Measurements from ENCODE around the gene AGAP3. TPM values are rescaled to one million over a fixed set of nuclear protein-coding genes. Genes with fewer than 3 reads are reported as not detected.

AGAP3 gene
- polyA plus RNA-seq, 1 of the 3 experiments (the other 2 are of a cell fraction) = 126 TPM

- Histone ChIP-seq H3K9ac (no peak overlapping the region), H4K20me1 (ENCODE audit: insufficient read depth) (peaks cover 24% of the 10 kb centered on the region)
Observed at GRCh38 chr7:151126491-151127137, 40.3 kb downstream of the AGAP3 start.

GRCh38 chr7:151128144-151128543, 41.9 kb downstream of the AGAP3 start:
- Histone ChIP-seq H3K4me2 (no peak overlapping the region), H3K9me2 (no peaks in the 10 kb centered on the region), H3K9me3 (no peaks in the 10 kb centered on the region), H3F3A (replicated peaks; ENCODE audit: insufficient read depth) (peaks cover 4% of the 10 kb centered on the region), H4K20me1 (ENCODE audit: insufficient read depth) (peaks cover 24% of the 10 kb centered on the region), H3K9ac (no peak overlapping the region), H2AFZ (ENCODE audit: low read depth) (no peak overlapping the region), H3K36me3 (replicated peaks in 1 of 2; ENCODE audit: control insufficient read depth in 1 of 2, insufficient read depth in 2 of 2, low read length in 1 of 2) (peaks cover 33 to 85% of the 10 kb centered on the region in 2 experiments), H3K4me1 (ENCODE audit: control insufficient read depth in 1 of 2, insufficient read depth in 2 of 2, low read depth in 1 of 2, low read length in 1 of 2) (peaks cover 0 to 34% of the 10 kb centered on the region in 2 experiments; a peak in 1 of 4 replicates), H3K79me2 (ENCODE audit: insufficient read depth) (peaks cover 18% of the 10 kb centered on the region; the same call in 1 of the 2 replicates), H3K27me3 (ENCODE audit: insufficient read depth) (no peaks in the 10 kb centered on the region), H3K4me3 (ENCODE audit: low read depth in 2 of 2, low read length in 1 of 2) (no peak overlapping the region), H3K27ac (ENCODE audit: low read depth in 2 of 2, low read length in 1 of 2) (no peak overlapping the region)
- CTCF ChIA-PET = interaction anchor here (1.3 to 18.0 kb wide), 7 partner anchors 8 to 116 kb away, joined by 3 to 243 read pairs (median 13); partner anchors contain the start of gene GBX1
- POLR2A ChIA-PET = no interaction called here
- no peak for DNase-seq
- 92% methylated on average over 11 of the region's 14 CpGs for WGBS (ENCODE audit: low lambda C conversion rate)
- TF ChIP-seq RAD21 (IDR thresholded peaks at IDR 0.05; ENCODE audit: low read length) (no peak), FOXM1 (IDR thresholded peaks at IDR 0.05; ENCODE audit: low read depth) (no peak), FOSL2 (IDR thresholded peaks at IDR 0.05; ENCODE audit: borderline replicate concordance, low read depth) (no peak), YY1 (IDR thresholded peaks at IDR 0.05; ENCODE audit: low read depth) (no peak), USF2 (IDR thresholded peaks at IDR 0.05; ENCODE audit: borderline replicate concordance, low read depth, low read length) (no peak), MXI1 (IDR thresholded peaks at IDR 0.05; ENCODE audit: low read depth, low read length) (no peak), CHD2 (IDR thresholded peaks at IDR 0.05; ENCODE audit: low read length, partially characterized antibody) (no peak), SIN3A (IDR thresholded peaks at IDR 0.05; ENCODE audit: borderline replicate concordance, low read depth, low read length) (no peak), TCF12 (IDR thresholded peaks at IDR 0.05) (no peak), SMC3 (IDR thresholded peaks at IDR 0.05; ENCODE audit: low read depth, low read length) (no peak), TEAD4 (IDR thresholded peaks at IDR 0.05; ENCODE audit: borderline replicate concordance, insufficient read depth) (no peak), ELF1 (IDR thresholded peaks at IDR 0.05) (no peak), RCOR1 (IDR thresholded peaks at IDR 0.05; ENCODE audit: low read length) (no peak), NRF1 (IDR thresholded peaks at IDR 0.05; ENCODE audit: low read depth, low read length) (no peak)

More at GRCh38 chr7:151126491-151127137, 40.3 kb downstream of the AGAP3 start:
- no peak overlapping the region for H3K4me2 ChIP-seq
- no peaks in the 10 kb centered on the region for H3K27me3 ChIP-seq (ENCODE audit: insufficient read depth)
- CTCF ChIA-PET = interaction anchor here (1.1 to 18.0 kb wide), 5 partner anchors 16 to 118 kb away, joined by 4 to 243 read pairs (median 13); partner anchors contain the start of gene GBX1
- peaks cover 18% of the 10 kb centered on the region; the same call in 1 of the 2 replicates for H3K79me2 ChIP-seq (ENCODE audit: insufficient read depth)
- H3K36me3 ChIP-seq (replicated peaks in 1 of 2; ENCODE audit: control insufficient read depth in 1 of 2, insufficient read depth in 2 of 2, low read length in 1 of 2) = peaks cover 33 to 83% of the 10 kb centered on the region in 2 experiments
- POLR2A ChIA-PET = no interaction called here
- peaks cover 4% of the 10 kb centered on the region for H3F3A ChIP-seq (replicated peaks; ENCODE audit: insufficient read depth)
- H3K9me3 ChIP-seq = no peaks in the 10 kb centered on the region
- 96% methylated on average over 19 of the region's 19 CpGs for WGBS (ENCODE audit: low lambda C conversion rate)
- H3K4me1 ChIP-seq (ENCODE audit: control insufficient read depth in 1 of 2, insufficient read depth in 2 of 2, low read depth in 1 of 2, low read length in 1 of 2) = peaks cover 0 to 19% of the 10 kb centered on the region in 2 experiments; a peak in 1 of 4 replicates
- no peak overlapping the region for H3K27ac ChIP-seq (ENCODE audit: low read depth in 2 of 2, low read length in 1 of 2)
- no peaks in the 10 kb centered on the region for H3K9me2 ChIP-seq
- no peak for TF ChIP-seq FOXJ3 (CRISPR knock-in tag; IDR thresholded peaks at IDR 0.05)
- TF ChIP-seq EZH2phosphoT487 (IDR thresholded peaks at IDR 0.05; ENCODE audit: borderline replicate concordance, low read depth) = no peak
- TF ChIP-seq NRF1 (IDR thresholded peaks at IDR 0.05; ENCODE audit: low read depth, low read length) = no peak
- no peak for TF ChIP-seq IRF3 (IDR thresholded peaks at IDR 0.05; ENCODE audit: low read depth, low read length)
- TF ChIP-seq MXI1 (IDR thresholded peaks at IDR 0.05; ENCODE audit: low read depth, low read length) = no peak
- TF ChIP-seq MAX (IDR thresholded peaks at IDR 0.05; ENCODE audit: low read depth) = no peak
- no peak for TF ChIP-seq CTCF (IDR thresholded peaks at IDR 0.05)
- no peak for TF ChIP-seq SMC3 (IDR thresholded peaks at IDR 0.05; ENCODE audit: low read depth, low read length)
- no peak overlapping the region for H2AFZ ChIP-seq (ENCODE audit: low read depth)
- no peak for DNase-seq
- no peak overlapping the region for H3K4me3 ChIP-seq (ENCODE audit: low read depth in 2 of 2, low read length in 1 of 2)

Measured in SK-N-SH (cell line).